CD14-positive monocyte (primary cell): ENCODE measurements around the gene HDAC4. TPM values are rescaled to one million over a fixed set of nuclear protein-coding genes. Genes with fewer than 3 reads are reported as not detected.

ENCODE experiments used
- DNase-seq, 3 donors: peaks; one replicate each; pipeline ENCODE4 v3.0.0-alpha.2; 2011 to 2022
- H2AFZ ChIP-seq: 2 replicates; pipeline ENCODE4 v1.6.0; 2012; ENCODE audit warnings: mild to moderate bottlenecking, low read depth, low read length, inconsistent platforms; ENCODE audit not compliant: insufficient read depth, poor library complexity, severe bottlenecking
- H3K27ac ChIP-seq, 2 donors: 1 replicate in 1 of 2; 2 replicates in 1 of 2; pipeline ENCODE4 v1.5.1; 2012 to 2013; ENCODE audit warnings: low read length in 2 of 2, control low read depth in 1 of 2, inconsistent platforms in 1 of 2, low read depth in 1 of 2, mild to moderate bottlenecking in 1 of 2
- H3K27me3 ChIP-seq, 2 donors: one replicate each; pipeline versions ENCODE4 v1.6.0 to v1.6.1; 2011 to 2013; ENCODE audit warnings: low read length in 2 of 2; ENCODE audit not compliant: control insufficient read depth in 2 of 2, insufficient read depth in 2 of 2
- H3K36me3 ChIP-seq, 2 donors: replicated peaks in 1 of 2; 1 replicate in 1 of 2; 2 replicates in 1 of 2; pipeline versions ENCODE4 v1.5.1 to v1.6.1; 2012 to 2013; ENCODE audit warnings: low read length in 2 of 2, control low read depth in 1 of 2, inconsistent platforms in 1 of 2, mild to moderate bottlenecking in 1 of 2; ENCODE audit not compliant: insufficient read depth in 2 of 2, control insufficient read depth in 1 of 2
- H3K4me1 ChIP-seq, 2 donors: 1 replicate in 1 of 2; 2 replicates in 1 of 2; pipeline versions ENCODE4 v1.5.1 to v1.6.1; 2012 to 2013; ENCODE audit warnings: low read length in 2 of 2, control low read depth in 1 of 2, inconsistent platforms in 1 of 2, mild to moderate bottlenecking in 1 of 2, moderate library complexity in 1 of 2; ENCODE audit not compliant: insufficient read depth in 2 of 2, control insufficient read depth in 1 of 2
- H3K4me2 ChIP-seq: replicated peaks from 2 replicates; pipeline ENCODE3; 2012; ENCODE audit warnings: low read length, moderate library complexity, mild to moderate bottlenecking; ENCODE audit not compliant: poor library complexity, severe bottlenecking; ENCODE audit errors: extremely low read depth
- H3K4me3 ChIP-seq, 3 experiments: fragments of 200-600 bp in 1 of 3; sonication (generic) in 1 of 3; replicated peaks in 1 of 3; 1 replicate in 2 of 3; 2 replicates in 1 of 3; pipeline ENCODE4 v1.5.1; 2011 to 2013; ENCODE audit warnings: low read length in 3 of 3, mild to moderate bottlenecking in 3 of 3, control low read depth in 2 of 3, low read depth in 2 of 3, inconsistent platforms in 1 of 3, moderate library complexity in 1 of 3
- H3K79me2 ChIP-seq: 2 replicates; pipeline ENCODE4 v1.6.0; 2012; ENCODE audit warnings: mild to moderate bottlenecking, control low read depth, inconsistent platforms, low read length, moderate library complexity; ENCODE audit not compliant: insufficient read depth
- H3K9ac ChIP-seq: 2 replicates; pipeline ENCODE4 v1.6.0; 2017; ENCODE audit warnings: low read length, mild to moderate bottlenecking; ENCODE audit not compliant: insufficient read depth, poor library complexity, severe bottlenecking
- H3K9me3 ChIP-seq, 2 donors: replicated peaks in 1 of 2; 1 replicate in 1 of 2; 2 replicates in 1 of 2; pipeline versions ENCODE4 v1.5.1 to v1.6.1; 2012 to 2013; ENCODE audit warnings: low read length in 2 of 2, control low read depth in 1 of 2; ENCODE audit not compliant: control insufficient read depth in 1 of 2, insufficient read depth in 1 of 2
- H4K20me1 ChIP-seq: 2 replicates; pipeline ENCODE4 v1.6.0; 2012; ENCODE audit warnings: mild to moderate bottlenecking, low read length, control low read depth, moderate library complexity; ENCODE audit not compliant: insufficient read depth
- H3K27ac Mint-ChIP-seq, 7 donors: one replicate each; pipeline ENCODE4 v1.8.0; 2020; ENCODE audit warnings: mild to moderate bottlenecking in 7 of 7, mixed read lengths in 7 of 7, moderate library complexity in 6 of 7, inconsistent platforms in 2 of 7
- H3K27me3 Mint-ChIP-seq, 3 donors: one replicate each; pipeline ENCODE4 v1.8.0; 2021 to 2022; ENCODE audit warnings: low read depth in 3 of 3, mild to moderate bottlenecking in 3 of 3, mixed read lengths in 3 of 3, moderate library complexity in 3 of 3, inconsistent platforms in 1 of 3
- H3K36me3 Mint-ChIP-seq, 2 donors: one replicate each; pipeline ENCODE4 v1.8.0; 2020; ENCODE audit warnings: mixed read lengths in 2 of 2, inconsistent platforms in 1 of 2, mild to moderate bottlenecking in 1 of 2
- H3K4me1 Mint-ChIP-seq: one replicate; pipeline ENCODE4 v1.8.0; 2020; ENCODE audit warnings: mild to moderate bottlenecking, mixed read lengths
- H3K4me3 Mint-ChIP-seq, 2 donors: one replicate each; pipeline ENCODE4 v1.8.0; 2020; ENCODE audit warnings: mild to moderate bottlenecking in 2 of 2, mixed read lengths in 2 of 2, moderate library complexity in 1 of 2
- H3K9me3 Mint-ChIP-seq, 7 donors: one replicate each; pipeline ENCODE4 v1.8.0; 2020 to 2022; ENCODE audit warnings: mixed read lengths in 7 of 7, mild to moderate bottlenecking in 6 of 7, moderate library complexity in 6 of 7, inconsistent platforms in 2 of 7
- CTCF ChIP-seq: fragments of 200-600 bp; IDR thresholded peaks from one replicate; pipeline ENCODE4 v1.8.0; 2022; ENCODE audit warnings: antibody characterized with exemption, mild to moderate bottlenecking
- WGBS: methylation state at CpG from one replicate; pipeline ENCODE4 v1.1.5; 2013; ENCODE audit warnings: missing lambda C conversion rate; ENCODE audit not compliant: insufficient coverage; 5-methylcytosine and 5-hydroxymethylcytosine counted together
- intact Hi-C, 2 donors: fragments of 100-400 bp; cut with micrococcal nuclease; formaldehyde crosslinking; loops; one replicate each; pipeline versions ENCODE4 v1.15.0 to v1.15.1; 2023
- polyA plus RNA-seq, 3 donors: library from polyadenylated mRNA; depleted of rRNA in 1 of 3; unstranded in 2 of 3; stranded (reverse) in 1 of 3; fragments of 300-500 nt in 2 of 3; fragments of >200 nt in 1 of 3; fragmentation: Illumina TruSeq in 2 of 3; gene quantifications; 1 replicate in 2 of 3; 2 replicates in 1 of 3; pipeline ENCODE4 v1.2.3, GENCODE V29; 2012 to 2021

Gene HDAC4
- polyA plus RNA-seq, 3 donors = 3.3 to 23.0 (median 4.5) TPM

GRCh38 chr2:239316562-239317465 lies 84.0 kb downstream of the HDAC4 start:
- no peak overlapping the region for H3K9ac ChIP-seq
- peaks cover 29 to 43% of the 10 kb centered on the region in 2 donors for H3K36me3 Mint-ChIP-seq
- peaks cover 33% of the 10 kb centered on the region in 2 donors for H3K4me1 ChIP-seq
- H3K4me3 ChIP-seq = no peak overlapping the region
- H3K9me3 Mint-ChIP-seq = peaks cover 0 to 6% (median 2%) of the 10 kb centered on the region in 7 donors
- no peak for TF ChIP-seq CTCF
- no peaks in the 10 kb centered on the region for H3K27me3 ChIP-seq
- peak overlapping the region in 5 of 7 donors; percentile 6 to 85 (median 69) for H3K27ac Mint-ChIP-seq
- no peak overlapping the region for H3K4me2 ChIP-seq
- DNase-seq = no peak
- H3K4me3 Mint-ChIP-seq = no peak overlapping the region
- H2AFZ ChIP-seq = no peak overlapping the region
- 86% methylated on average over 12 of the region's 20 CpGs for WGBS
- peaks cover 0 to 2% (median 0%) of the 10 kb centered on the region in 3 donors for H3K27me3 Mint-ChIP-seq
- intact Hi-C loops = loop anchor here in 1 of 2 donors (5.0 kb wide), 1 partner anchor 45 kb away; no protein-coding TSS in a partner anchor
- no peaks in the 10 kb centered on the region for H3K9me3 ChIP-seq
- peaks cover 97% of the 10 kb centered on the region for H3K79me2 ChIP-seq
- H4K20me1 ChIP-seq = no peaks in the 10 kb centered on the region
- H3K27ac ChIP-seq = peak overlapping the region in 1 of 2 donors; percentile 31
- H3K4me1 Mint-ChIP-seq = peaks cover 44% of the 10 kb centered on the region
- H3K36me3 ChIP-seq = peaks cover 0 to 20% of the 10 kb centered on the region in 2 donors

DNA sequence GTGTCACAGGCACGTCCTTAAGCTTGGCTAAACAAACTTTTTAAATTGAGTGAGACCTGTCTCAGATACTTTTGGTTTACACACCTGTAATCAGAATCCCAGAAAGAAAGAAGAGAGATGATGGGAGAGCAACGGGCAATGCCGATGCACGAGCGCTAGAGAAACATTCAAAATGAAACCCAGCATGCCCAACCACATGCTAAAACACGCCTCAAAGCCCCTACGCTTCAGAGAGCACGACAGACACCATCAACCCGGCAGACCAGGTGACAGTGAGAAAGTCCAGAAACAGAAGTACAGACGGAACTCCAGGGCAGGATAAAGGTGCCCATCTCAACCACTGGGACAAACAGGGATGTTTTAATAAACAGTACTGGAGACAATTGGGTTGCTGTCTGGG lies 85.5 kb downstream of the HDAC4 start:
- peaks cover 98% of the 10 kb centered on the region for H3K79me2 ChIP-seq
- no peak overlapping the region for H3K4me2 ChIP-seq
- H2AFZ ChIP-seq = no peak overlapping the region
- whole genome bisulfite sequencing = 93% methylated on average over 4 of the region's 10 CpGs
- peaks cover 38 to 42% of the 10 kb centered on the region in 2 donors for H3K4me1 ChIP-seq
- no peak for TF ChIP-seq CTCF
- Mint-ChIP-seq H3K27ac (peak overlapping the region in 1 of 7 donors; percentile 6), H3K27me3 (peaks cover 0 to 1% (median 0%) of the 10 kb centered on the region in 3 donors), H3K9me3 (peaks cover 0 to 4% (median 0%) of the 10 kb centered on the region in 7 donors), H3K4me1 (peaks cover 52% of the 10 kb centered on the region), H3K4me3 (no peak overlapping the region), H3K36me3 (peaks cover 35 to 52% of the 10 kb centered on the region in 2 donors)
- no peaks in the 10 kb centered on the region for H3K9me3 ChIP-seq
- no peak overlapping the region for H3K4me3 ChIP-seq
- intact Hi-C loops = loop anchor here in 1 of 2 donors (5.0 kb wide), 1 partner anchor 43 kb away; no protein-coding TSS in a partner anchor
- peaks cover 0 to 30% of the 10 kb centered on the region in 2 donors for H3K36me3 ChIP-seq
- H3K27ac ChIP-seq = no peak overlapping the region
- no peaks in the 10 kb centered on the region for H3K27me3 ChIP-seq
- DNase-seq = no peak
- H4K20me1 ChIP-seq = peaks cover 4% of the 10 kb centered on the region
- H3K9ac ChIP-seq = no peak overlapping the region
